SK-N-DZ (cell line): ENCODE measurements around the gene GNAS-AS1.

ENCODE experiments used
- DNase-seq: peaks from one replicate; pipeline ENCODE4 v3.0.0-alpha.2; 2015; ENCODE audit warnings: low spot score
- small RNA-seq, 2 experiments: library from RNA; depleted of rRNA; stranded (forward); fragments of <200 nt; gene quantifications; one replicate each; pipeline ENCODE3, GENCODE V24; 2014

GNAS-AS1 gene

GRCh38 chr20:58784321-58785074 is 66.2 kb downstream of the GNAS-AS1 start:
- DNase-seq: no peak

- no peak for DNase-seq
Observed at GRCh38 chr20:58783511-58784011, 67.1 kb downstream of the GNAS-AS1 start.

GRCh38 chr20:58781138-58781537 is 69.6 kb downstream of the GNAS-AS1 start:
- no peak for DNase-seq

GRCh38 chr20:58778760-58779159 is 71.9 kb downstream of the GNAS-AS1 start:
- no peak for DNase-seq

GRCh38 chr20:58777657-58778056 is 73.0 kb downstream of the GNAS-AS1 start:
- no peak for DNase-seq

DNA sequence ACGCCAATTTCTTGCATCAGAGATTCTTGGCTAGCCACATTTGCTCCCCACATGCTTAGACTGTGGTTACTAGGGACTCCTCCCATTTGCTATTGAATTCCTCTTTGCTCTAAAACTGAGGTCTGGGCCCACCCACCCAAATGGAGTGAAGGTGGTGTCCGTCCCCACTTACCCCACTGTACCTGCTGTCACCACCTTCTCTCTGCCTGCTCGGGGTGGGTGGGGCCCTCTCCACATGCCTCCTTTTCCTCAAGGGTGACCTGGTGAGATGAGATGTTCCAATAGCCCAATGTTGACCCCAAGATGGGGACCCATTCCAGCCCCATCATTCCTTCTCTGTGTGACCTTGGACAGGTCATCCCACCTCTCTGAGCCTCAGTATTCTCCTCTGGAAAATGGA is 74.6 kb downstream of the GNAS-AS1 start:
- DNase-seq: no peak

DNA sequence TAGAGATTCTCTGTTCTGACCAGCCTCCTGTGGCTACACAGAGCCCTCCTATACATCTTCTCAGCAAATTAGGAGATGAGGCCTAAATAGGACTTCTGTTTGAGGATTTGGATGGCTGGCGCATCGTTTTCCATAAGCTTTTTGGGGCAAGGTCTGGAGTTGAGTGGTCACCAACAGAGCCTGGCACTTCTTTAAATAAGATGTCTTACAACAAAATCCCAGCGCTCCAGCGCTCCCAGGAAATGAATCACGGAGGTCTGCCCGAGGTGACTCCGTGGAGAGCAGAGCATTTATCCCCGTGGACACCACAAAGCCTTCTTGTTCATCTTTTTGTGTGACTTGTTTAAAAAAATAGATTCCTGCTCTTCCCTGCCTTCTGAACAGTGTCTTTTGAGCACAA is 75.3 kb downstream of the GNAS-AS1 start:
- no peak for DNase-seq

GRCh38 chr20:58774667-58775263 is 75.9 kb downstream of the GNAS-AS1 start:
- no peak for DNase-seq

GRCh38 chr20:58774214-58774613 is 76.5 kb downstream of the GNAS-AS1 start:
- no peak for DNase-seq

GRCh38 chr20:58772786-58773185 is 77.9 kb downstream of the GNAS-AS1 start:
- no peak for DNase-seq

Small RNA genes lying within 50 kb of the gene (small RNA-seq; reads per million reads assigned to genes)
- gene MIR298: 0 reads per million in 2 experiments
- gene RF02127: 0 reads per million in 2 experiments
- 0 reads per million in 2 experiments for gene RF02128
- 0 reads per million in 2 experiments for gene RF02130
- 0 reads per million in 2 experiments for gene RF02131
